MCF 10A (cell line): Measurements from ENCODE around the gene ZNF44. TPM values are rescaled to one million over a fixed set of nuclear protein-coding genes. Genes with fewer than 3 reads are reported as not detected.

Experiments used
- BruUV-seq: library from RNA; stranded (reverse); fragments of 400-500 nt; replicated peaks from 2 replicates; lab custom pipeline; 2021; lab: Mats Ljungman, UMichigan
- CTCF ChIA-PET: fragments of 300-600 bp; sonication (Branson Sonifier 250); formaldehyde crosslinking; extraction: SDS; loops from one replicate; lab custom pipeline; 2021; ENCODE audit warnings: antibody characterized with exemption, inconsistent platforms; lab: Yijun Ruan, JAX
- POLR2A ChIA-PET: fragments of 300-600, 350-650 bp; sonication (Branson Sonifier 250); formaldehyde crosslinking; extraction: SDS; loops from one replicate; lab custom pipeline; 2020; ENCODE audit warnings: antibody characterized with exemption, inconsistent platforms; lab: Yijun Ruan, JAX
- DNase-seq: peaks from one replicate; pipeline ENCODE4 v3.0.0-alpha.2; 2018; ENCODE audit not compliant: unreplicated experiment
- H3K27ac Mint-ChIP-seq: one replicate; pipeline ENCODE4 v1.8.0; 2022; ENCODE audit warnings: mild to moderate bottlenecking, low read depth, mixed read lengths; ENCODE audit not compliant: unreplicated experiment
- H3K27me3 Mint-ChIP-seq: one replicate; pipeline ENCODE4 v1.8.0; 2022; ENCODE audit warnings: mixed read lengths; ENCODE audit not compliant: insufficient read depth, unreplicated experiment
- H3K36me3 Mint-ChIP-seq: one replicate; pipeline ENCODE4 v1.8.0; 2022; ENCODE audit warnings: mild to moderate bottlenecking, moderate library complexity, mixed read lengths; ENCODE audit not compliant: insufficient read depth, unreplicated experiment
- H3K4me1 Mint-ChIP-seq: one replicate; pipeline ENCODE4 v1.8.0; 2022; ENCODE audit warnings: mixed read lengths; ENCODE audit not compliant: insufficient read depth, unreplicated experiment
- H3K4me3 Mint-ChIP-seq: one replicate; pipeline ENCODE4 v1.8.0; 2022; ENCODE audit warnings: mild to moderate bottlenecking, moderate library complexity, mixed read lengths; ENCODE audit not compliant: unreplicated experiment
- H3K9me3 Mint-ChIP-seq: one replicate; pipeline ENCODE4 v1.8.0; 2022; ENCODE audit warnings: mixed read lengths; ENCODE audit not compliant: unreplicated experiment
- intact Hi-C: fragments of 100-400 bp; cut with micrococcal nuclease; formaldehyde crosslinking; loops from 2 replicates; pipeline ENCODE4 v1.14.1; 2022
- total RNA-seq: library from RNA; stranded (reverse); gene quantifications from 2 replicates; pipeline ENCODE4 v1.2.3, GENCODE V29; 2022
- TF ChIP-seq, protein P1 (sequence below): fragments of 200-600 bp; IDR thresholded peaks from one replicate; pipeline ENCODE4 v1.8.0; 2022; ENCODE audit warnings: antibody characterized with exemption, mild to moderate bottlenecking; ENCODE audit not compliant: unreplicated experiment

The ZNF44 gene
- total RNA-seq, 1 experiment from 2014 or later = 10.3 TPM

DNA sequence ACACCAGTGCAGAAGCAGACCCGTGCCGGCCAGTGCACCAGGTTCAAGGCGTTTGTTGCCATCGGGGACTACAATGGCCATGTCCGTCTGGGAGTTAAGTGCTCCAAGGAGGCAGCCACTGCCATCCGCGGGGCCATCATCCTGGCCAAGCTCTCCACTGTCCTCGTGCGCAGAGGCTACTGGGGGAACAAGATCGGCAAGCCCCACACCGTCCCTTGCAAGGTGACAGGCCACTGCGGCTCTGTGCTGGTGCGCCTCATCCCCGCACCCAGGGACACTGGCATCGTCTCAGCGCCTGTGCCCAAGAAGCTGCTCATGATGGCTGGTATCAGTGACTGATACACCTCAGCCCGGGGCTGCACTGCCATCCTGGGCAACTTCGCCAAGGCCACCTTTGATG is 10.1 kb downstream of the ZNF44 start:
- TF ChIP-seq, protein P1, sequence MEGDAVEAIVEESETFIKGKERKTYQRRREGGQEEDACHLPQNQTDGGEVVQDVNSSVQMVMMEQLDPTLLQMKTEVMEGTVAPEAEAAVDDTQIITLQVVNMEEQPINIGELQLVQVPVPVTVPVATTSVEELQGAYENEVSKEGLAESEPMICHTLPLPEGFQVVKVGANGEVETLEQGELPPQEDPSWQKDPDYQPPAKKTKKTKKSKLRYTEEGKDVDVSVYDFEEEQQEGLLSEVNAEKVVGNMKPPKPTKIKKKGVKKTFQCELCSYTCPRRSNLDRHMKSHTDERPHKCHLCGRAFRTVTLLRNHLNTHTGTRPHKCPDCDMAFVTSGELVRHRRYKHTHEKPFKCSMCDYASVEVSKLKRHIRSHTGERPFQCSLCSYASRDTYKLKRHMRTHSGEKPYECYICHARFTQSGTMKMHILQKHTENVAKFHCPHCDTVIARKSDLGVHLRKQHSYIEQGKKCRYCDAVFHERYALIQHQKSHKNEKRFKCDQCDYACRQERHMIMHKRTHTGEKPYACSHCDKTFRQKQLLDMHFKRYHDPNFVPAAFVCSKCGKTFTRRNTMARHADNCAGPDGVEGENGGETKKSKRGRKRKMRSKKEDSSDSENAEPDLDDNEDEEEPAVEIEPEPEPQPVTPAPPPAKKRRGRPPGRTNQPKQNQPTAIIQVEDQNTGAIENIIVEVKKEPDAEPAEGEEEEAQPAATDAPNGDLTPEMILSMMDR = no peak
- H3K27ac Mint-ChIP-seq = no peak overlapping the region
- ChIA-PET POLR2A (interaction anchor here (0.6 kb wide), 1 partner anchor 10 kb away, joined by 3 read pairs; the partner anchor contains the start of gene ZNF44), CTCF (interaction anchor here (0.6 kb wide), 1 partner anchor 50 kb away, joined by 6 read pairs; no protein-coding TSS in a partner anchor)
- DNase-seq = no peak
- H3K27me3 Mint-ChIP-seq = no peaks in the 10 kb centered on the region
- peaks cover 18% of the 10 kb centered on the region for H3K36me3 Mint-ChIP-seq
- intact Hi-C loops = no loop called here
- no peak overlapping the region for H3K4me3 Mint-ChIP-seq
- no TSS peak for BruUV-seq
- peaks cover 11% of the 10 kb centered on the region for H3K4me1 Mint-ChIP-seq
- peaks cover 6% of the 10 kb centered on the region for H3K9me3 Mint-ChIP-seq

DNA sequence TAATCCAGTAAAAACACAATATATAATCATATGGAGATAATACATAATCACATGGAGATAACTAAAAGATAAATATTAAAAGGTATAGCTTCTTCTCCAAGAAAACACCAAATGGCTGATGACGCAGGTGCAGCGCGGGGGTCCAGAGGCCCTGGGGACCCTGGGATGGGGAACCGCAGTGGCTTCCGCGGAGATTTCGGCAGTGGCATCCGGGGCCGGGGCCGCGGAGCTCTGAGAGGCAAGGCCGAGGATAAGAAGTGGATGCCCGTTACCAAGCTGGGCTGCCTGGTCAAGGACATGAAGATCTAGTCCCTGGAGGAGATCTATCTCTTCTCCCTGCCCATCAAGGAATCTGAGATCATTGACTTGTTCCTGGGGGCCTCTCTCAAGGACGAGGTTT is 10.5 kb downstream of the ZNF44 start:
- Mint-ChIP-seq H3K9me3 (peaks cover 6% of the 10 kb centered on the region), H3K4me1 (peaks cover 7% of the 10 kb centered on the region), H3K4me3 (no peak overlapping the region), H3K27ac (no peak overlapping the region), H3K27me3 (no peaks in the 10 kb centered on the region), H3K36me3 (peaks cover 15% of the 10 kb centered on the region)
- POLR2A ChIA-PET = interaction anchor here (0.6 kb wide), 1 partner anchor 10 kb away, joined by 3 read pairs; the partner anchor contains the start of gene ZNF44
- no peak for DNase-seq
- TF ChIP-seq, protein P1 = no peak
- no TSS peak for BruUV-seq
- CTCF ChIA-PET = interaction anchor here (0.6 kb wide), 1 partner anchor 50 kb away, joined by 6 read pairs; no protein-coding TSS in a partner anchor
- intact Hi-C loops = no loop called here

- ChIA-PET CTCF (no interaction called here), POLR2A (no interaction called here)
- no peak for DNase-seq
- Mint-ChIP-seq H3K4me1 (no peaks in the 10 kb centered on the region), H3K4me3 (no peak overlapping the region), H3K27ac (no peak overlapping the region), H3K27me3 (no peaks in the 10 kb centered on the region), H3K9me3 (peaks cover 18% of the 10 kb centered on the region), H3K36me3 (peaks cover 45% of the 10 kb centered on the region)
- no TSS peak for BruUV-seq
- TF ChIP-seq, protein P1 = no peak
- intact Hi-C loops = no loop called here
Observed at GRCh38 chr19:12278713-12279112, 16.0 kb downstream of the ZNF44 start.

- no peak overlapping the region for H3K27ac Mint-ChIP-seq
- H3K27me3 Mint-ChIP-seq = no peaks in the 10 kb centered on the region
- H3K4me1 Mint-ChIP-seq = no peaks in the 10 kb centered on the region
- TSS peak; percentile 23 for BruUV-seq
- peaks cover 36% of the 10 kb centered on the region for H3K9me3 Mint-ChIP-seq
- POLR2A ChIA-PET = no interaction called here
- intact Hi-C loops = no loop called here
- no peak overlapping the region for H3K4me3 Mint-ChIP-seq
- no peak for DNase-seq
- CTCF ChIA-PET = interaction anchor here (0.5 kb wide), 1 partner anchor 84 kb away, joined by 5 read pairs; no protein-coding TSS in a partner anchor
- H3K36me3 Mint-ChIP-seq = peaks cover 80% of the 10 kb centered on the region
- TF ChIP-seq, protein P1 = no peak
Observed at GRCh38 chr19:12272980-12273901, 21.4 kb downstream of the ZNF44 start.
